ENCODE measurements around the gene RPRD1B. TPM values are rescaled to one million over a fixed set of nuclear protein-coding genes. Genes with fewer than 3 reads are reported as not detected.

The RPRD1B gene
- total and polyA plus RNA-seq, 2 of the 13 experiments (the other 11 are each of a cell fraction or from before 2014, with no cell fraction given): 31.1 to 41.5 TPM

DNA sequence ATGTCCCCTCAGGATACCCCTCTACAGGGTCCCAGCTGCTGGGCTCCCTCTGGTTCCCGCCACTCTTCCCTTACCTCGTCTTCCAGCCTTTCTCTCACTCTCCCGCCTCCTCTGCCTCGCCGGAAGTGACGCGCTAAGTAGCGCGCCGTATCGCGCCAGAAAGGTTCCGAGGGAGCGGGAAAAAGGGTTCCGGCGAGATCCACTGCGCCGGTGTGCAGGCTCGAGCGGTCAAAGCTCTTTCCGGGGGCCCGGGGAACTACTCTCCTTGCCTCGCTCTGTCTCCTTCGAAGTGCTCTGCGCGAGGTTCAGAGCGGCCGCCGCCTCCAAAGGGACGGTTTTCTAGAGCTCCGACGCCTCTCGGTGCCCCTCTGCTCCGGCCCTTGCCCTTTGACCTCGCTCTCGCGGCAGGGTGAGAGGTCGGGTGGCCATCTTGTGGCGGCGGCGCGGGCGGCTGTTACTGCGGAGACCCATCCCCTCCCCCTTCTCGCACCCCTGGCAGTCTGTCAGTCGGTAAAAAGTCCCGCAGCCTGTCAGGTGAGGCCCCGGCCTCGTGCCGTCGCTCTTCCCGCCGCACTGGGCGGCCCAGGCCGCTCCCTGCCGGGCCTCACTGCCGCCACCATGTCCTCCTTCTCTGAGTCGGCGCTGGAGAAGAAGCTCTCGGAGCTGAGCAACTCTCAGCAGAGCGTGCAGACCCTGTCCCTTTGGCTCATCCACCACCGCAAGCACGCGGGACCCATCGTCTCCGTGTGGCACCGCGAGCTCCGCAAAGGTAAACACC, at the start of gene RPRD1B, which contains the start of gene TTI1 (continued):
- TF ChIP-seq ZNF512 (CRISPR knock-in tag; IDR thresholded peaks at IDR 0.05): no peak
- peak; percentile 98; the same call in 1 of the 2 replicates for TF ChIP-seq TRAFD1 (CRISPR knock-in tag; IDR thresholded peaks at IDR 0.05; ENCODE audit: borderline replicate concordance)
- TF ChIP-seq MTF1 (CRISPR knock-in tag; IDR thresholded peaks at IDR 0.05): peak; percentile 32; the same call in 1 of the 2 replicates
- TF ChIP-seq ZNF446 (CRISPR knock-in tag; IDR thresholded peaks at IDR 0.05): peak; percentile 99
- TF ChIP-seq GPN1 (CRISPR knock-in tag; IDR thresholded peaks at IDR 0.05; ENCODE audit: borderline replicate concordance): no peak
- TF ChIP-seq ZNF709 (CRISPR knock-in tag; IDR thresholded peaks at IDR 0.05): peak; percentile 98
- peak; percentile 100 for TF ChIP-seq YEATS4 (CRISPR knock-in tag; IDR thresholded peaks at IDR 0.05; ENCODE audit: borderline replicate concordance)
- TF ChIP-seq, protein P1, sequence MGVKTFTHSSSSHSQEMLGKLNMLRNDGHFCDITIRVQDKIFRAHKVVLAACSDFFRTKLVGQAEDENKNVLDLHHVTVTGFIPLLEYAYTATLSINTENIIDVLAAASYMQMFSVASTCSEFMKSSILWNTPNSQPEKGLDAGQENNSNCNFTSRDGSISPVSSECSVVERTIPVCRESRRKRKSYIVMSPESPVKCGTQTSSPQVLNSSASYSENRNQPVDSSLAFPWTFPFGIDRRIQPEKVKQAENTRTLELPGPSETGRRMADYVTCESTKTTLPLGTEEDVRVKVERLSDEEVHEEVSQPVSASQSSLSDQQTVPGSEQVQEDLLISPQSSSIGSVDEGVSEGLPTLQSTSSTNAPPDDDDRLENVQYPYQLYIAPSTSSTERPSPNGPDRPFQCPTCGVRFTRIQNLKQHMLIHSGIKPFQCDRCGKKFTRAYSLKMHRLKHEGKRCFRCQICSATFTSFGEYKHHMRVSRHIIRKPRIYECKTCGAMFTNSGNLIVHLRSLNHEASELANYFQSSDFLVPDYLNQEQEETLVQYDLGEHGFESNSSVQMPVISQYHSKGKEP (CRISPR knock-in tag; IDR thresholded peaks at IDR 0.05): peak; percentile 72
- peak; percentile 87; the same call in 1 of the 2 replicates for TF ChIP-seq ZNF792 (CRISPR knock-in tag; IDR thresholded peaks at IDR 0.05)
- peak; percentile 80 for TF ChIP-seq HOXA5 (CRISPR knock-in tag; IDR thresholded peaks at IDR 0.05)
- TF ChIP-seq, protein P2, sequence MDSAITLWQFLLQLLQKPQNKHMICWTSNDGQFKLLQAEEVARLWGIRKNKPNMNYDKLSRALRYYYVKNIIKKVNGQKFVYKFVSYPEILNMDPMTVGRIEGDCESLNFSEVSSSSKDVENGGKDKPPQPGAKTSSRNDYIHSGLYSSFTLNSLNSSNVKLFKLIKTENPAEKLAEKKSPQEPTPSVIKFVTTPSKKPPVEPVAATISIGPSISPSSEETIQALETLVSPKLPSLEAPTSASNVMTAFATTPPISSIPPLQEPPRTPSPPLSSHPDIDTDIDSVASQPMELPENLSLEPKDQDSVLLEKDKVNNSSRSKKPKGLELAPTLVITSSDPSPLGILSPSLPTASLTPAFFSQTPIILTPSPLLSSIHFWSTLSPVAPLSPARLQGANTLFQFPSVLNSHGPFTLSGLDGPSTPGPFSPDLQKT (CRISPR knock-in tag; IDR thresholded peaks at IDR 0.05; ENCODE audit: borderline replicate concordance): no peak
- TF ChIP-seq, protein P3, sequence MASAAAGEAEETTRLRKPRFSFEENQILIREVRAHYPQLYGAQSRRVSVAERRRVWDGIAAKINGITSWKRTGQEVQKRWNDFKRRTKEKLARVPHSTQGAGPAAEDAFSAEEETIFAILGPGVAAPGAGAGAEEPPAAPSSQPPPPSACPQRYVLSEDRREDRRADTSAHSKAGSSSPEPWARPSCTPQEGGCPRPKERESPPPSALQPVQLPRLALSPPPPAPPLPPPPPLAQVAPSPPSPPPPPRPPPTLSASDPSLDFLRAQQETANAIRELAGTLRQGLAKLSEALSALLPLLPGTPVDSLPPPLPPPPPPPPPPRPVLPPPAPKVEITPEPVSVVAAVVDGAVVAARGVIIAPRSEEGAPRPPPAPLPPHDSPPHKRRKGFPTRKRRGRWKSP (CRISPR knock-in tag; IDR thresholded peaks at IDR 0.05): peak; percentile 93
- TF ChIP-seq ZNF549 (CRISPR knock-in tag; IDR thresholded peaks at IDR 0.05): peak; percentile 60; the same call in 1 of the 2 replicates
- peak; percentile 99 for TF ChIP-seq ZNF687 (CRISPR knock-in tag; IDR thresholded peaks at IDR 0.05)
- TF ChIP-seq ZNF256 (CRISPR knock-in tag; conservative IDR thresholded peaks at IDR 0.05): peak; percentile 83
